ENCODE measurements around the gene DCAF15.

- TF ChIP-seq POLR2A (IDR thresholded peaks at IDR 0.05; ENCODE audit: extremely low read depth, insufficient read length) (no peak), CTCF (IDR thresholded peaks at IDR 0.05; ENCODE audit: low read depth, low read length) (no peak)
Observed at GRCh38 chr19:13976446-13976845, 24.1 kb downstream of the DCAF15 start.

All from NB4 (cell line).